ENCODE results near the gene CENPX.

CENPX gene

DNA sequence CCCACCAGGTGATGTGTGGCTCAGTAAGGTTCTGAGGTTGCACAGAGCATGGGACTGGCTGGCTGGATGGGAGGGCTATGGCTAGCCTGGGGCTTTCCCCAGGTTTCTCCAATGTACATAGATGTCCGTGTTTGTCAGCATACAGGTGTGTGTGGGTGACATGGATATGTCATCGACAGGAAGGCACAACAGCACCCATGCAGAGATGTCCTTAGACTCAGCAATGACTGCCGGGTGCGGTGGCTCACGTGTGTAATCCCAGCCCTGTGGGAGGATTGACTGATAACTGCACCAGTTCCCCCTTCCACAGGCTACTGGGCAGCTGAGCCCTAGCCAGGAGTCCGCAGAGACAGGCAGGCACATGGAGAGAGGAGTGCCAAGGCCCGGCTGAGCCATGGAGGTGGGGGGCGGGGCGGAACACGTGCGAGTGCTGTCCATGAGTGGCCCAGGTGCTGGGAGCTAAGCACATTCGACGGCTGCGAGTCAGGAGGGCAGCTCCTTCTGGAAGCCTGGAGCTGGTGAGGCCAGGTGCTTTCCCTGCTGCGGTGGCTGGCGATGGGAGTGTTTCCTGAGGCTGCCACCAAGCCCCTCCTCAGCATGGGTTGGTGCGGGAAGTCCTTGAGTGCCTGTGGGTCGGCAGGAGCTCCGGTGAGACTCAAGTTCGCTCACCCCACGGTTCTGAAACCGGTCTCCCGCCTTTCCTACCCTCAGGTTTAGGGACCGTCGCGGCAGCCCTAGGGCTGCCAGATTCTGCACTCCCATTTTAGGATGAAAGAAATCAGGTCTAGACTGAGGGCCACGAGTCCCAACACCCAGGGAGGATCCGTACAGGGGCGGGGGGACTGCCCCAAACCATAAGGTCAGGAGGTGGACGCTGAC, 46.1 kb downstream of the CENPX start:
- DNase-seq: no peak

DNA sequence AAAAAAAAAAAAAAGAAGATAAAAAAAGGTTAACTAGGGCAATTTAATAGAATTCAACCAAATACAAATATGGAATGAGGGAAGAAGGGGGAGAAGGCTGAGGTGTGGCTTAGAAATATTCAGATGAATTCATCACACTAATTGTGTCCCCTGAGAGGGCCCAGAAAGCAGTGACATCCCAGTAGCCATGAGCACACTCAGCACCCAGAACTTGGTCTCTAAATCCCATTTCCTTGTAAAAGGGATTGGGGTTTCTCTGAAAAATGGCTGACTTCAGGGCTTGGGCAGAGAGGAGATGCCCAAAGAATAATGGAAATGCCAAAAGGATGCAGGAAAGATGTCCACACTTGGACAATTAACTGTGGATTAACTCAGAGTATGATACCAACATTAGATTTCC, 49.2 kb downstream of the CENPX start:
- no peak for DNase-seq

DNA sequence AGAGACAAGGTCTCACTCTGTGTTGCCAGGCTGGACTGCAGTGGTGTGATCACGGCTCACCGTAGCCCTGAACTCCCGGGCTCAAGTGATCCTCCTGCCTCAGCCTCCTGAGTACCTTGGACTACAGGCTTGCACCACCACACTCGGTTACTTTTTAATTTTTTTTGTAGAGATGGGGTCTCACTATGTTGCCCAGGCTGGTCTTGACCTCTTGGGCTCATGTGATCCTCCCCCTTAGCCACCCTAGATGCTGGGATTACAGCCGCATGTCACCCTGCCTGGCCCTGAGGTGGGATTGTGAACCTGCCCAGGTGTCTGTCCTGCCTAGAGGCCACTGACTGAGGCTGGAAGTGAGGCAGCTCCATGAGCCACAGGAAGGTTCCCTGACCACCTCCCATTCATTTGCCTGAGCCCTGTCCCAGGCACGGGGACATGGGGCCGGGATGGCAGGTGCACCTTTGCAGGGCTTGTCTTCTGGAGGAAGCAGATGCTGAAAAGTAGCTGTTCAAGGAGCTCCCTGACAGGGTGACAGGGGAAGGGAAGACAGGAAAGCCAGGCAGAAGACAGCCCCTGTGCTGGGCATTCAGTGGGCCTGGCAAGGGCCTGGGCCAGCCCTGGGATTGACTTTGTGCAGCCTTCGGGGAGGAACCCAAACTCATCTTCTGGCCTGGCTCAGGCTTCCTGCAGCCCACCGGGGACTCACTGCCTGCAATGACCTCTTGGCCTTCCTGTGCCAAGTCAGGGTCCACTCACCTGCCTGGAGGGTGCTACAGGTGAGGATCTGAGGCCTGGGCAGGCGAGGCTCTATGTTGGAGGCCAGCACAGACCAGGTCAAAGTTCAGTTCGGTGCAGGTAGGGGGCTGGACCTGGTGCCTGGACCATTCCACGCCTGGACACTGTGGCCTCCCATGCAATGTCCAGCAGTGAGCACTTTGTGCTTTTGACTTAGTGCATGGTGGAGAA, 53.5 kb downstream of the CENPX start:
- DNase-seq: no peak
